Central memory CD8-positive, alpha-beta T cell (primary cell): Measurements from ENCODE around the gene KRTAP12-3.

Experiments used
- ATAC-seq: fragments of 150-1000 bp; cut with Tn5 transposase; replicated peaks from 2 replicates; pipeline ENCODE4 v1.10.0; 2022; ENCODE audit warnings: mild to moderate bottlenecking, moderate FRiP score, moderate number of reproducible peaks; ENCODE audit not compliant: poor library complexity, severe bottlenecking; ENCODE audit errors: extremely low read depth
- DNase-seq, 2 donors: peaks; one replicate each; pipeline ENCODE4 v3.0.0; 2021; ENCODE audit warnings: low spot score in 2 of 2
- H3K27ac Mint-ChIP-seq: one replicate; pipeline ENCODE4 v1.8.0; 2022; ENCODE audit warnings: low read depth, mild to moderate bottlenecking, moderate library complexity, mixed read lengths
- H3K27me3 Mint-ChIP-seq: one replicate; pipeline ENCODE4 v1.8.0; 2022; ENCODE audit warnings: mixed read lengths
- H3K36me3 Mint-ChIP-seq: one replicate; pipeline ENCODE4 v1.8.0; 2022; ENCODE audit warnings: mild to moderate bottlenecking, moderate library complexity, mixed read lengths; ENCODE audit not compliant: insufficient read depth
- H3K4me1 Mint-ChIP-seq: one replicate; pipeline ENCODE4 v1.8.0; 2022; ENCODE audit warnings: mixed read lengths
- H3K4me3 Mint-ChIP-seq: one replicate; pipeline ENCODE4 v1.8.0; 2022; ENCODE audit warnings: mild to moderate bottlenecking, moderate library complexity, mixed read lengths
- H3K9me3 Mint-ChIP-seq: one replicate; pipeline ENCODE4 v1.8.0; 2022; ENCODE audit warnings: mixed read lengths

The KRTAP12-3 gene

DNA sequence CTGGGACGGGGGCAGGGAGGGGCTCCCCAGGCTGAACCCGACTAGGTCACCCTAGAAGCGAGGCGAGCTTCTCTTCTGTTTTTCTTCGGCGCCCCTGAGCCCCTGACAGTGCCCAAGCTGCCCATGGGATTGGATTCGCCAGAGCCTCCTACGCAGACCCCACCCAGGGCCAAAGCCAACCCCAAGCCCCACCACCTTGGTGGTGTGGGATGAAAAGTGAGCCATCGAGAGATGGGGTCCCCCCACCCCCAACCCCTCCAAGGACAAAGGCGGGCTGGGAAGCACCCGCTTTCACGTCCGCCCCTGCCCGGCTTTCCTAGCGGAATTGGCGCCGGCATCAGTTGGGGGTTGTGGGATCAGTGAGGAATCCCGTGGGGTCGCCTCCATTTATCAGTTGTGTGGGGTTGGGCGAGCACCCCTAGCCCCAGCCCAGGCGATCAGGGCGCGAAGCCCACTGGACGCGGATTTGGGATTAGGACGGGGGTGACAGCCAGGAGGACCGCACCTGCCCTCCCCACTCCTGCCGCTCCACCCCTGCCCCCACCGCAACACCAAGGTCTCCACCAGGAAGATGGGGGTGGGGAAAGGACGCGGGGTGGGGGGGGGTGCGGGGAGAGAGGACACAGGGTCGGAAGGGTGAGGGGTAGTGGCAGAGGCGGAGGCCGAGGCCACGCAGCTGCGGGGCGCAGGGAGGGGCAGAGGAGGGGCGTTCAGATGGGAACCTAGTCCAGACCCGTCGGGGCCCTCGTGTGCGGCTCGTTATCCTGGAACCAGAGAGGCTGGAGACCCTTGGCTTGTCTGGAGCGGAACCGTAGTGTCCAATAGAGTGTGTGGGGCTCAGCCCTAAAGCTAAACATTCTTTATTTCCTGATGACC, 49.2 kb downstream of the KRTAP12-3 start:
- ATAC-seq, result no peak
- peaks cover 100% of the 10 kb centered on the region for H3K27me3 Mint-ChIP-seq
- peaks cover 27% of the 10 kb centered on the region for H3K4me1 Mint-ChIP-seq
- H3K36me3 Mint-ChIP-seq, result peaks cover 3% of the 10 kb centered on the region
- H3K4me3 Mint-ChIP-seq, result no peak overlapping the region
- H3K27ac Mint-ChIP-seq, result no peak overlapping the region
- peaks cover 4% of the 10 kb centered on the region for H3K9me3 Mint-ChIP-seq
- no peak for DNase-seq
